ENCODE results near the gene AICDA.

GRCh38 chr12:8661751-8662150 lies 49.1 kb upstream of the AICDA start:
- TF ChIP-seq POLR2AphosphoS5 (IDR thresholded peaks at IDR 0.05; ENCODE audit: low read depth, low read length): no peak
- TF ChIP-seq YY1 (IDR thresholded peaks at IDR 0.05; ENCODE audit: low read depth): no peak
- TF ChIP-seq, protein P1, sequence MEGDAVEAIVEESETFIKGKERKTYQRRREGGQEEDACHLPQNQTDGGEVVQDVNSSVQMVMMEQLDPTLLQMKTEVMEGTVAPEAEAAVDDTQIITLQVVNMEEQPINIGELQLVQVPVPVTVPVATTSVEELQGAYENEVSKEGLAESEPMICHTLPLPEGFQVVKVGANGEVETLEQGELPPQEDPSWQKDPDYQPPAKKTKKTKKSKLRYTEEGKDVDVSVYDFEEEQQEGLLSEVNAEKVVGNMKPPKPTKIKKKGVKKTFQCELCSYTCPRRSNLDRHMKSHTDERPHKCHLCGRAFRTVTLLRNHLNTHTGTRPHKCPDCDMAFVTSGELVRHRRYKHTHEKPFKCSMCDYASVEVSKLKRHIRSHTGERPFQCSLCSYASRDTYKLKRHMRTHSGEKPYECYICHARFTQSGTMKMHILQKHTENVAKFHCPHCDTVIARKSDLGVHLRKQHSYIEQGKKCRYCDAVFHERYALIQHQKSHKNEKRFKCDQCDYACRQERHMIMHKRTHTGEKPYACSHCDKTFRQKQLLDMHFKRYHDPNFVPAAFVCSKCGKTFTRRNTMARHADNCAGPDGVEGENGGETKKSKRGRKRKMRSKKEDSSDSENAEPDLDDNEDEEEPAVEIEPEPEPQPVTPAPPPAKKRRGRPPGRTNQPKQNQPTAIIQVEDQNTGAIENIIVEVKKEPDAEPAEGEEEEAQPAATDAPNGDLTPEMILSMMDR (IDR thresholded peaks at IDR 0.05): no peak
- TF ChIP-seq, protein P2, sequence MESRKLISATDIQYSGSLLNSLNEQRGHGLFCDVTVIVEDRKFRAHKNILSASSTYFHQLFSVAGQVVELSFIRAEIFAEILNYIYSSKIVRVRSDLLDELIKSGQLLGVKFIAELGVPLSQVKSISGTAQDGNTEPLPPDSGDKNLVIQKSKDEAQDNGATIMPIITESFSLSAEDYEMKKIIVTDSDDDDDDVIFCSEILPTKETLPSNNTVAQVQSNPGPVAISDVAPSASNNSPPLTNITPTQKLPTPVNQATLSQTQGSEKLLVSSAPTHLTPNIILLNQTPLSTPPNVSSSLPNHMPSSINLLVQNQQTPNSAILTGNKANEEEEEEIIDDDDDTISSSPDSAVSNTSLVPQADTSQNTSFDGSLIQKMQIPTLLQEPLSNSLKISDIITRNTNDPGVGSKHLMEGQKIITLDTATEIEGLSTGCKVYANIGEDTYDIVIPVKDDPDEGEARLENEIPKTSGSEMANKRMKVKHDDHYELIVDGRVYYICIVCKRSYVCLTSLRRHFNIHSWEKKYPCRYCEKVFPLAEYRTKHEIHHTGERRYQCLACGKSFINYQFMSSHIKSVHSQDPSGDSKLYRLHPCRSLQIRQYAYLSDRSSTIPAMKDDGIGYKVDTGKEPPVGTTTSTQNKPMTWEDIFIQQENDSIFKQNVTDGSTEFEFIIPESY (IDR thresholded peaks at IDR 0.05; ENCODE audit: borderline replicate concordance, low read depth): no peak
- no peak for TF ChIP-seq EZH2phosphoT487 (IDR thresholded peaks at IDR 0.05; ENCODE audit: borderline replicate concordance, low read depth)
- TF ChIP-seq REST (IDR thresholded peaks at IDR 0.05; ENCODE audit: low read depth, low read length): no peak
- no peak for TF ChIP-seq NFIC (IDR thresholded peaks at IDR 0.05; ENCODE audit: borderline replicate concordance)
- no peak for TF ChIP-seq USF2 (IDR thresholded peaks at IDR 0.05; ENCODE audit: borderline replicate concordance, low read depth, low read length)
- TF ChIP-seq, protein P3, sequence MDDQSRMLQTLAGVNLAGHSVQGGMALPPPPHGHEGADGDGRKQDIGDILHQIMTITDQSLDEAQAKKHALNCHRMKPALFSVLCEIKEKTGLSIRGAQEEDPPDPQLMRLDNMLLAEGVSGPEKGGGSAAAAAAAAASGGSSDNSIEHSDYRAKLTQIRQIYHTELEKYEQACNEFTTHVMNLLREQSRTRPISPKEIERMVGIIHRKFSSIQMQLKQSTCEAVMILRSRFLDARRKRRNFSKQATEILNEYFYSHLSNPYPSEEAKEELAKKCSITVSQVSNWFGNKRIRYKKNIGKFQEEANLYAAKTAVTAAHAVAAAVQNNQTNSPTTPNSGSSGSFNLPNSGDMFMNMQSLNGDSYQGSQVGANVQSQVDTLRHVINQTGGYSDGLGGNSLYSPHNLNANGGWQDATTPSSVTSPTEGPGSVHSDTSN (IDR thresholded peaks at IDR 0.05): no peak
- no peak for TF ChIP-seq SMC3 (IDR thresholded peaks at IDR 0.05; ENCODE audit: low read depth, low read length)
- TF ChIP-seq TAF1 (IDR thresholded peaks at IDR 0.05; ENCODE audit: borderline replicate concordance, low read depth, low read length): no peak
- TF ChIP-seq JUND (IDR thresholded peaks at IDR 0.05): no peak
- no peak for TF ChIP-seq EP300 (IDR thresholded peaks at IDR 0.05; ENCODE audit: borderline replicate concordance in 1 of 2, low read depth in 1 of 2, low read length in 1 of 2)
